Measurements from ENCODE around the gene P2RY8. TPM values are rescaled to one million over a fixed set of nuclear protein-coding genes. Genes with fewer than 3 reads are reported as not detected.

The P2RY8 gene
- total RNA-seq, 4 donors from 2014 or later = 0.34 to 1.3 (median 0.64) TPM

DNA sequence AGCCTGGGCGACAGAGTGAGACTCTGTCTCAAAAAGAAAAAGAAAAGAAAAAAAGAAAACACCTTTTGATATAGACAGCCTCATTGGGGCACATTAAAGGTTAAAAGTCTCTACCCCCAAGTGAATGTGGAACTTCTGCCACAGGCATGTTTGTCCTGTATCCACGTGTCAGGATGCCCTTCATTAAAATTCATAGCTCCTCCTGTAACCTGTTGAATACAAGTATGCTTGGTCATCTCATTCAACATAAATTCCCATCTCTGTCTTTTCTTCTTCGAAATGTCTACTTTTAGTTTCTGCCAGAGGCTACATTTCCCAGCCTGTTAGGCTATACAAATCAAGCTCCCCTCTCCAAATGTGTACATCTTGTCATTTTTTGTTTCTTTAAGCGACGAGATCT, 25.8 kb downstream of the P2RY8 start:
- H3K4me1 ChIP-seq = no peaks in the 10 kb centered on the region
- H3K9me3 ChIP-seq = no peaks in the 10 kb centered on the region
- no peaks in the 10 kb centered on the region for H3K27me3 ChIP-seq
- WGBS, 2 donors = 53 to 71% methylated on average over 5 of the region's 5 CpGs
- H3K36me3 ChIP-seq = no peaks in the 10 kb centered on the region
- intact Hi-C loops (cut with DNase I) = no loop called here
- TF ChIP-seq, protein P1, sequence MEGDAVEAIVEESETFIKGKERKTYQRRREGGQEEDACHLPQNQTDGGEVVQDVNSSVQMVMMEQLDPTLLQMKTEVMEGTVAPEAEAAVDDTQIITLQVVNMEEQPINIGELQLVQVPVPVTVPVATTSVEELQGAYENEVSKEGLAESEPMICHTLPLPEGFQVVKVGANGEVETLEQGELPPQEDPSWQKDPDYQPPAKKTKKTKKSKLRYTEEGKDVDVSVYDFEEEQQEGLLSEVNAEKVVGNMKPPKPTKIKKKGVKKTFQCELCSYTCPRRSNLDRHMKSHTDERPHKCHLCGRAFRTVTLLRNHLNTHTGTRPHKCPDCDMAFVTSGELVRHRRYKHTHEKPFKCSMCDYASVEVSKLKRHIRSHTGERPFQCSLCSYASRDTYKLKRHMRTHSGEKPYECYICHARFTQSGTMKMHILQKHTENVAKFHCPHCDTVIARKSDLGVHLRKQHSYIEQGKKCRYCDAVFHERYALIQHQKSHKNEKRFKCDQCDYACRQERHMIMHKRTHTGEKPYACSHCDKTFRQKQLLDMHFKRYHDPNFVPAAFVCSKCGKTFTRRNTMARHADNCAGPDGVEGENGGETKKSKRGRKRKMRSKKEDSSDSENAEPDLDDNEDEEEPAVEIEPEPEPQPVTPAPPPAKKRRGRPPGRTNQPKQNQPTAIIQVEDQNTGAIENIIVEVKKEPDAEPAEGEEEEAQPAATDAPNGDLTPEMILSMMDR (IDR thresholded peaks at IDR 0.05) = no peak
- TF ChIP-seq POLR2A (IDR thresholded peaks at IDR 0.05) = no peak
- DNase-seq = no peak
- no peak overlapping the region for H3K27ac ChIP-seq
- H3K4me3 ChIP-seq = no peak overlapping the region

DNA sequence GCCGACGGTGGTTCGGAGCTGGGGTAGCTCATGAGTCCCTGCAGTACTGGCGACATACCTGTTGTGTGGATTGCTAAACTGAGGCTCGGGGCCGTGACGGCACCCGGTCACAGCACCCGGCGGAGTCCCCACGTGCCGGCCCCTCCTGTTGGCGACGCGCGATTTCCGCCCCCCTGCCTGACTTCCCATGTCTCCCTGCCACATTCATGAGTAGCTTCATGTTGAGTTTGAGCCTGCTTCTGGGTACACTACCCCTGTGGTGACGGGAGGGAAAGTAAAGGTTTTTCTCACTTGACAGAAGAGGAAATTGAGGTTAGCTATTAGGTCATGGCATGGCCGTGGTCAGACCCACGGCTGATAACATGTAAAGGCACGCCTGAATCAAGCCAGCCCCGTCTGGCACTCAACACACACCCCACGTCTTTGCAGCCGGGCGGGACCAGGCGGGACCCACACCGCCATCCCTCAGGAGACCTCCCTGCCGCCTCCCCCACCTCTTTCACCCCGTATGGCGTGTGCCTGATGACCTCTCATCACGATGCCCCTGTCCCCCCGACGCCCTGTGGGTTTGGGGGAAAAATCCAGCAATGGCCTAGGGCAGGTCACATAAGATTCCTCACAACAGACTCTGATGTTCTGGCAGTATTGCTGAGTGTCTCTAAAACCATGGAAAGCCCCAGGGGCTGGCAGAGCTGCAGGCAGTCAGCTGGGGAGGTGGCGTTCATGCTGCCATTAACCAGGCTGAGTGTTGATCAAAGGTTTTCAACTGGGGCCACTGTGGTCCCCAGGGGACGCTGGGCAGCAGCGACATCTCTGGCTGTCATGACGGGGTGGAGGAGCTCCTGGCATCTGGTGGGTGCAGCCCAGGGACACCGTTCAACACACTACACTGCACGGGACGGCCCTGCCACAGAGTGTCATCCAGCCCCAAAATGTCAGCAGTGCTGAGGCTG, 29.2 kb downstream of the P2RY8 start:
- no peak for DNase-seq
- H3K27me3 ChIP-seq = no peaks in the 10 kb centered on the region
- 54 to 79% methylated on average over 20 to 22 of the region's 40 CpGs for WGBS, 2 donors

DNA sequence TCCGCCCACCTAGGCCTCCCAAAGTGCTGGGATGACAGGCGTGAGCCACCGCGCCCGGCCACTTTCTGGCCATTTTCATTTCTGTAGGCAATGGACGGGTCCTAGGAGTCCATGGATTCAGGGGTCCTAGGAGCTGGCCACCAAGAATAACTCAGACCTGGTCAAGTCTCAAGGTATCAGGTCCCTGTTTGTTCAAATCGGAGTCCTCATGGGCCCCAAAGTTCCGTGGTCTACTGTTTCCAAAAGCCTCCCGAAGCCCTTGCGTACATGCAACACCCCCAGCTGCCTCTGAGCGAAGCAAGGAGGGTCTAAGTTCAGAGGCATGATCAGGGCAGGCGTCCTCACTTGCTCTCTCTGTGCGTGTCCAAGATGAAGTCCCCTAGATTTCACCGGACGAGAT, 30.1 kb downstream of the P2RY8 start:
- TF ChIP-seq, protein P1 (IDR thresholded peaks at IDR 0.05) = no peak
- no peak for TF ChIP-seq POLR2A (IDR thresholded peaks at IDR 0.05)
- Histone ChIP-seq H3K36me3 (no peaks in the 10 kb centered on the region), H3K4me1 (no peaks in the 10 kb centered on the region), H3K27me3 (no peaks in the 10 kb centered on the region), H3K4me3 (no peak overlapping the region), H3K27ac (no peak overlapping the region), H3K9me3 (no peaks in the 10 kb centered on the region)
- DNase-seq = no peak
- intact Hi-C loops (cut with DNase I) = no loop called here
- 78 to 93% methylated on average over 2 to 6 of the region's 15 CpGs for WGBS, 2 donors

More for the DNA sequence above, 29.2 kb downstream of the P2RY8 start:
- TF ChIP-seq, protein P1 (IDR thresholded peaks at IDR 0.05) = no peak
- no peak for TF ChIP-seq POLR2A (IDR thresholded peaks at IDR 0.05)
- Histone ChIP-seq H3K9me3 (no peaks in the 10 kb centered on the region), H3K4me1 (no peaks in the 10 kb centered on the region), H3K4me3 (no peak overlapping the region), H3K36me3 (no peaks in the 10 kb centered on the region), H3K27ac (no peak overlapping the region)
- intact Hi-C loops (cut with DNase I) = no loop called here

DNA sequence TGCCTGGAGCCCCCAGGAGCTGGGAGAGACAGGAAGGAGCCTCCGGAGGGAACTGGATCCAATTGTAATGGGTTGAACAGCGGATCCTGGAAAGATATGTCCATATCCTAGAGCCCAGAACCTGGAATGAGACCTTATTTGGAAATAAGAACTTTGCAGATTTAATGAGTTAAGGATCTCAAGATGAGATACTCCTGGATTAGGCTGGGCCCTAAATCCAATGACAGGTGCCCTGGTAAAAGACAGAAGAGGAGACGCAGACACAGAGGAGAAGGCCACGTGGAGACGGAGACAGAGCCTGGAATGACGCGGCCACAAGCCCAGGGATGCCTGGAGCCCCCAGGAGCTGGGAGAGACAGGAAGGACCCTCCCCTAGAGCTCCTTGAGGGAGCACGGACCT, 34.1 kb downstream of the P2RY8 start:
- Histone ChIP-seq H3K27me3 (no peaks in the 10 kb centered on the region), H3K4me1 (no peaks in the 10 kb centered on the region), H3K27ac (no peak overlapping the region), H3K36me3 (no peaks in the 10 kb centered on the region), H3K9me3 (no peaks in the 10 kb centered on the region), H3K4me3 (no peak overlapping the region)
- intact Hi-C loops (cut with DNase I) = no loop called here
- no peak for TF ChIP-seq POLR2A (IDR thresholded peaks at IDR 0.05)
- TF ChIP-seq, protein P1 (IDR thresholded peaks at IDR 0.05) = no peak
- no peak for DNase-seq
- 79 to 82% methylated on average over 8 of the region's 8 CpGs for WGBS, 2 donors

DNA sequence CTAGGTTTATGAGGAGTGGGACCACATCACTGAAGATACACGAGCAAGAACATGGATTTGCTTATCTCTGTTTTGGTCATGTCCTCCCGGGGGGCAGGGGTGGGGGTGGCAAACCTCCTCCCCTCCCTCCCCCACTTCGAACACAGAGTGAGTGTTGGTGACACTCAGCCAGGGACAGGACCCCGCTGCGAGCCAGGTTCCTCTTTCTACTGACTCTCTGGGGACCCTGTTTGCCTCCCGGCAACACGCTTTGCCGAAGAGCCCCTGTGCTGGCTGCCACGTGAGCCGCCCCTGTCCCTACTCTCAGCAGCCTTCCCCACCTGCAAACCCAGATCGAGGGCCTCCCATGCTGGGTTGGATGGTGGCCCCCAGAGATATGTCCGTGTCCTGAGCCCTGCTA, 34.7 kb downstream of the P2RY8 start:
- no peak overlapping the region for H3K27ac ChIP-seq
- TF ChIP-seq, protein P1 (IDR thresholded peaks at IDR 0.05) = no peak
- TF ChIP-seq POLR2A (IDR thresholded peaks at IDR 0.05) = no peak
- intact Hi-C loops (cut with DNase I) = no loop called here
- 64 to 66% methylated on average over 9 to 10 of the region's 12 CpGs for WGBS, 2 donors
- H3K36me3 ChIP-seq = no peaks in the 10 kb centered on the region
- no peak overlapping the region for H3K4me3 ChIP-seq
- no peak for DNase-seq
- H3K4me1 ChIP-seq = no peaks in the 10 kb centered on the region
- no peaks in the 10 kb centered on the region for H3K27me3 ChIP-seq
- H3K9me3 ChIP-seq = no peaks in the 10 kb centered on the region
